Lower leg skin (tissue), 3 donors: Measurements from ENCODE around the gene ZP2.

Experiments
- POLR2A ChIP-seq, 2 donors: fragments of 450-650 bp; IDR thresholded peaks; one replicate each; pipeline ENCODE4 v1.6.1; 2016 to 2017; ENCODE audit warnings: antibody characterized with exemption in 2 of 2, mild to moderate bottlenecking in 1 of 2, moderate library complexity in 1 of 2
- TF ChIP-seq, protein P1 (sequence below), 3 donors: fragments of 450-650 bp; IDR thresholded peaks; one replicate each; pipeline ENCODE4 v1.5.1; 2016; ENCODE audit warnings: antibody characterized with exemption in 3 of 3, mild to moderate bottlenecking in 3 of 3, moderate library complexity in 2 of 3

DNA sequence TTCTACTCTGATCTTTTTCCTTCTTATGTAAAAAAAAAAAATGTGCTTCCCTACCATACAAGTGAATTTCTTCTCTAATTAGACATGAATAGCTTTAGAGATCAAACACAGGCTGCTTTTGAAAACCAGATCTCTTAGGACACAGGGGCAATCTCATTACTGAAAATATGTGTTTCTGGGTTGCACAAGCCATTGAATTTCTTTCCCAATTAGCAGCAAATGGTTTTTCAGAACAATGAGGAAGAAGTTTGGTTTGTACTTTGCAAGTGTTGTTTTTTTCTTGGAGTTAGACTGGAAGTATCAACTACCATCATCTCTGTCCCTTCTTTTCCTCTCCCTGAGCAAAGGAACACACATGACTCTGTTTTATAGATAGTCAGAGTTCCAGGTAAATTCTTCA is 16.5 kb upstream of the ZP2 start:
- TF ChIP-seq, protein P1, sequence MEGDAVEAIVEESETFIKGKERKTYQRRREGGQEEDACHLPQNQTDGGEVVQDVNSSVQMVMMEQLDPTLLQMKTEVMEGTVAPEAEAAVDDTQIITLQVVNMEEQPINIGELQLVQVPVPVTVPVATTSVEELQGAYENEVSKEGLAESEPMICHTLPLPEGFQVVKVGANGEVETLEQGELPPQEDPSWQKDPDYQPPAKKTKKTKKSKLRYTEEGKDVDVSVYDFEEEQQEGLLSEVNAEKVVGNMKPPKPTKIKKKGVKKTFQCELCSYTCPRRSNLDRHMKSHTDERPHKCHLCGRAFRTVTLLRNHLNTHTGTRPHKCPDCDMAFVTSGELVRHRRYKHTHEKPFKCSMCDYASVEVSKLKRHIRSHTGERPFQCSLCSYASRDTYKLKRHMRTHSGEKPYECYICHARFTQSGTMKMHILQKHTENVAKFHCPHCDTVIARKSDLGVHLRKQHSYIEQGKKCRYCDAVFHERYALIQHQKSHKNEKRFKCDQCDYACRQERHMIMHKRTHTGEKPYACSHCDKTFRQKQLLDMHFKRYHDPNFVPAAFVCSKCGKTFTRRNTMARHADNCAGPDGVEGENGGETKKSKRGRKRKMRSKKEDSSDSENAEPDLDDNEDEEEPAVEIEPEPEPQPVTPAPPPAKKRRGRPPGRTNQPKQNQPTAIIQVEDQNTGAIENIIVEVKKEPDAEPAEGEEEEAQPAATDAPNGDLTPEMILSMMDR (IDR thresholded peaks at IDR 0.05) = no peak
- TF ChIP-seq POLR2A (IDR thresholded peaks at IDR 0.05) = no peak
